Vagina (tissue), 2 donors: ENCODE measurements around the gene GNAZ.

Experiments
- POLR2A ChIP-seq, 2 donors: fragments of 450-650 bp; IDR thresholded peaks; one replicate each; pipeline ENCODE4 v1.6.1; 2017; ENCODE audit warnings: antibody characterized with exemption in 2 of 2, mild to moderate bottlenecking in 2 of 2, moderate library complexity in 2 of 2
- POLR2AphosphoS5 ChIP-seq, 2 donors: sonication (generic); formaldehyde crosslinking; IDR thresholded peaks; one replicate each; pipeline ENCODE4 v1.9.0; 2017; ENCODE audit warnings: antibody characterized with exemption in 2 of 2, mild to moderate bottlenecking in 2 of 2, low read depth in 1 of 2; ENCODE audit not compliant: insufficient read depth in 1 of 2
- TF ChIP-seq, protein P1 (sequence below), 3 experiments: fragments of 450-650 bp in 2 of 3; fragments of 200-600 bp in 1 of 3; sonication (generic) in 1 of 3; IDR thresholded peaks; one replicate each; pipeline ENCODE4 v1.5.1; 2017 to 2019; ENCODE audit warnings: antibody characterized with exemption in 3 of 3, mild to moderate bottlenecking in 2 of 3, moderate library complexity in 2 of 3

DNA sequence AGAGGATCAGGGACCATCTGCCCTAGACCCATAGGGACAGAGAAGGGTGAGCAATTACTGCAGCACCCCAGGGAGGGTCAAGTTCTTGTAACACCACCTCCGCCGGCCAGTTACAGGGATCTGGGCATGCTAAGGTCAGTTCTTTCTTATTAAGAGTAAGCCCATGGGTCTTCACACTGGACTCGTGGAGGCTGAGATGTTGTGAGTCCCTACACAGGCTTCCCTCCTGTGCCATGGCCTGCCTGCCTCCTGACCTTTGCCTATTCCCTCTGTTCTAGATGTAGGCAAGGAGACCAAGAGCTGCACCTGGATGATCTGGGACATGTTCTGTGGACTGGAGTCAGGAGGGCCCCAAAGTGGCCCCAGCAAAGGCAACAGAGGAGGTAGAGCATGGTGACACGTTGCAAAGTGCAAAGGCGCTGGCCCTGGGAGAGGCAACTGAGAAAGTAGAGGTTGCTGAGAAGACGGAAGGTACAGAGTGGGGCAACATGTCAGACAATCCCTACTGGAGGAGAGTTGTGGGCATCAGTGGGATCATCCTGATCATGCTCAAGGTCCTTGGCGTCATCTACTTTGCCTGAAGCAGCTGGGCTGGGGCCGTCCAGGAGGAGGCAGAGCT is 16.3 kb upstream of the GNAZ start:
- TF ChIP-seq, protein P1, sequence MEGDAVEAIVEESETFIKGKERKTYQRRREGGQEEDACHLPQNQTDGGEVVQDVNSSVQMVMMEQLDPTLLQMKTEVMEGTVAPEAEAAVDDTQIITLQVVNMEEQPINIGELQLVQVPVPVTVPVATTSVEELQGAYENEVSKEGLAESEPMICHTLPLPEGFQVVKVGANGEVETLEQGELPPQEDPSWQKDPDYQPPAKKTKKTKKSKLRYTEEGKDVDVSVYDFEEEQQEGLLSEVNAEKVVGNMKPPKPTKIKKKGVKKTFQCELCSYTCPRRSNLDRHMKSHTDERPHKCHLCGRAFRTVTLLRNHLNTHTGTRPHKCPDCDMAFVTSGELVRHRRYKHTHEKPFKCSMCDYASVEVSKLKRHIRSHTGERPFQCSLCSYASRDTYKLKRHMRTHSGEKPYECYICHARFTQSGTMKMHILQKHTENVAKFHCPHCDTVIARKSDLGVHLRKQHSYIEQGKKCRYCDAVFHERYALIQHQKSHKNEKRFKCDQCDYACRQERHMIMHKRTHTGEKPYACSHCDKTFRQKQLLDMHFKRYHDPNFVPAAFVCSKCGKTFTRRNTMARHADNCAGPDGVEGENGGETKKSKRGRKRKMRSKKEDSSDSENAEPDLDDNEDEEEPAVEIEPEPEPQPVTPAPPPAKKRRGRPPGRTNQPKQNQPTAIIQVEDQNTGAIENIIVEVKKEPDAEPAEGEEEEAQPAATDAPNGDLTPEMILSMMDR (IDR thresholded peaks at IDR 0.05): no peak
- TF ChIP-seq POLR2AphosphoS5 (IDR thresholded peaks at IDR 0.05; ENCODE audit: insufficient read depth in 1 of 2, low read depth in 1 of 2) (no peak), POLR2A (IDR thresholded peaks at IDR 0.05) (no peak)
